ENCODE measurements around the gene USP9X. TPM values are rescaled to one million over a fixed set of nuclear protein-coding genes. Genes with fewer than 3 reads are reported as not detected.

Gene USP9X
- total and polyA plus RNA-seq, 2 donors (not counting 3 experiments of a cell fraction or from before 2014, with no cell fraction given): 13.7 to 66.8 TPM

DNA sequence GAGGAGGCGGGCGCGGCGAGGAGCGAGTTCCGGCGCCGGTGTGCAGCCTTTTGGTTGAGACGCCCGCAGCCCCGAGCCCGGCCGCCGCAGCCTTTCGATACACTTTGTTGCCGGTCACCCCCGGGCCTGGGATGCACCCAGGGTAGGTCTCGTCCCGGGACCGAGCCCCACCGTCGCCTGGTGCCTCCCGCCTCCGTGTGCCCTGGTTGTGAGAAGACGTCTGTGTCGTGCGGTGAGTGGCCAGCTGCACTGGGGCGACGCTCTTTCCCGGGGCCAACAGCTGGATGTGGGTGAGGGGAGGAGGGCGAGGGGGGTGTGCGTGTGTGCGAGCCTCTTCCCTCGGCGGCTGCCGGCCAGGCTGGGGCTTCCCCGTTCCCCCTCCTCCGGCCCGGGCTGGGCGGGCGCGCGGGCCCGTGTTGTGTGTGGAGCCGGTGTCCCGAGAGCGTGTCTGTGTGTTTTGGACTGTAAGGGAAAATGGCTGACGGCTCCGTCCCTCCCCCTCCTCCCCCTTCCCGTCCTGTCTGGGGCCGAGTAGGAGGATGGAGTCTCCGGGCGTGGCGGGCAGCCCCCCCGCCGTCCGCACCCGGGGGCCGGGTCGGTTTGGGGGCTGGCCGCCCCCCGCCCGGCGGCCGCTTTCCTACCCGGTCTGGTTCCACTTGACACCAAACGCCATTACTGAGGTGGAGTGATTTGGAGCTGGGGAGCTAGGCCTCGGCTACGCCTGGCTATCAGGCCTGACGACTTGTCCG, 807 bp downstream of the USP9X start:
- Histone ChIP-seq H3K27ac (ENCODE audit: insufficient read depth, low read depth, low read length) (peak overlapping the region; percentile 100), H2AFZ (ENCODE audit: low read depth, low read length) (no peak overlapping the region), H3K4me1 (ENCODE audit: control insufficient read depth, extremely low read depth, insufficient read depth, low read length) (peaks cover 28% of the 10 kb centered on the region), H3K9ac (replicated peaks; ENCODE audit: extremely low read depth, insufficient read depth, low read length) (peak overlapping the region; percentile 100), H3K79me2 (ENCODE audit: control insufficient read depth, insufficient read depth, low read length) (peaks cover 54% of the 10 kb centered on the region), H3K9me3 (replicated peaks; ENCODE audit: control insufficient read depth, insufficient read depth, low read length) (no peaks in the 10 kb centered on the region), H3K4me3 (replicated peaks in 1 of 3; ENCODE audit: insufficient read depth in 1 of 3, low read depth in 1 of 3, low read length in 3 of 3) (peak overlapping the region; percentile 42 to 93 (median 67)), H3K4me2 (ENCODE audit: insufficient read depth, low read length) (no peak overlapping the region), H3K36me3 (ENCODE audit: control insufficient read depth in 2 of 2, extremely low read depth in 1 of 2, insufficient read depth in 2 of 2, low read length in 2 of 2) (no peaks in the 10 kb centered on the region), H3K9me1 (replicated peaks; ENCODE audit: control insufficient read depth, extremely low read depth, insufficient read depth, low read length) (no peaks in the 10 kb centered on the region), H3K27me3 (ENCODE audit: control insufficient read depth in 2 of 2, insufficient read depth in 2 of 2, low read length in 2 of 2) (no peaks in the 10 kb centered on the region), H4K20me1 (replicated peaks; ENCODE audit: control insufficient read depth, extremely low read depth, insufficient read depth, low read length) (peaks cover 3% of the 10 kb centered on the region)
- peak; percentile 61 for DNase-seq (ENCODE audit: low read depth, low spot score)
- CTCF ChIA-PET: interaction anchor here (1.1 to 3.2 kb wide), 3 partner anchors 29 to 208 kb away, joined by 4 to 19 read pairs (median 8); no protein-coding TSS in a partner anchor
- no TSS peak for BruUV-seq (replicated peaks)
- TF ChIP-seq EZH2 (IDR thresholded peaks at IDR 0.05; ENCODE audit: borderline replicate concordance, low read depth, low read length, severe bottlenecking) (no peak), MYC (IDR thresholded peaks at IDR 0.05; ENCODE audit: low read depth, low read length) (no peak), JUN (IDR thresholded peaks at IDR 0.05; ENCODE audit: borderline replicate concordance, insufficient read depth, insufficient read length, low read depth) (no peak), POLR2A (IDR thresholded peaks at IDR 0.05; ENCODE audit: low read depth, low read length) (no peak), CTCF (IDR thresholded peaks at IDR 0.05; ENCODE audit: extremely low read depth in 1 of 2, insufficient read depth in 1 of 2, low read depth in 1 of 2, low read length in 2 of 2) (no peak), GATA2 (IDR thresholded peaks at IDR 0.05; ENCODE audit: insufficient read depth, insufficient read length, low read depth, low read length) (no peak), FOS (IDR thresholded peaks at IDR 0.05; ENCODE audit: borderline replicate concordance, insufficient read depth, low read length) (no peak), POLR2AphosphoS5 (IDR thresholded peaks at IDR 0.05; ENCODE audit: insufficient read depth, low read depth, low read length) (no peak), MAX (IDR thresholded peaks at IDR 0.05; ENCODE audit: insufficient read depth, insufficient read length) (no peak)
- dilution Hi-C loops (cut with MboI; ENCODE audit: extremely low pct_ligation_motif_present, low sequenced_read_pairs): no loop called here
- no peak for FAIRE-seq
- POLR2A ChIA-PET: interaction anchor here (0.6 to 2.0 kb wide), 3 partner anchors 40 to 76 kb away, joined by 4 to 7 read pairs (median 5); no protein-coding TSS in a partner anchor
- intact Hi-C loops (cut with micrococcal nuclease): loop anchor here (1.0 to 10.0 kb wide), 4 partner anchors 39 to 435 kb away; partner anchors contain the start of gene DDX3X
